Neural progenitor cell (in vitro differentiated cells): ENCODE data around the gene PNLDC1. TPM values are rescaled to one million over a fixed set of nuclear protein-coding genes. Genes with fewer than 3 reads are reported as not detected.

Experiments used
- DNase-seq: peaks from one replicate; pipeline ENCODE4 v3.0.0-alpha.2; 2016; ENCODE audit warnings: low spot score
- H2AFZ ChIP-seq: fragments of 200-600 bp; sonication (generic); replicated peaks from 2 replicates; pipeline ENCODE4 v1.6.1; 2016; ENCODE audit warnings: antibody characterized with exemption
- H3F3A ChIP-seq: fragments of 200-600 bp; sonication (generic); 2 replicates; pipeline ENCODE4 v1.6.1; 2016; ENCODE audit warnings: antibody characterized with exemption, low read depth
- H3K27ac ChIP-seq: fragments of 200-600 bp; sonication (generic); 2 replicates; pipeline ENCODE4 v1.5.1; 2016; ENCODE audit warnings: mild to moderate bottlenecking
- H3K27me3 ChIP-seq: fragments of 200-600 bp; sonication (generic); 2 replicates; pipeline ENCODE4 v1.6.1; 2016; ENCODE audit warnings: mild to moderate bottlenecking, moderate library complexity
- H3K36me3 ChIP-seq: fragments of 200-600 bp; sonication (generic); 2 replicates; pipeline ENCODE4 v1.5.1; 2016
- H3K4me1 ChIP-seq: fragments of 200-600 bp; sonication (generic); 2 replicates; pipeline ENCODE4 v1.6.1; 2016; ENCODE audit warnings: mixed run types
- H3K4me2 ChIP-seq: fragments of 200-600 bp; sonication (generic); 2 replicates; pipeline ENCODE4 v1.6.1; 2016
- H3K4me3 ChIP-seq: fragments of 200-600 bp; sonication (generic); 2 replicates; pipeline ENCODE4 v1.5.1; 2016
- H3K79me2 ChIP-seq: fragments of 200-600 bp; sonication (generic); 2 replicates; pipeline ENCODE4 v1.6.1; 2016; ENCODE audit warnings: low read depth
- H3K9ac ChIP-seq: fragments of 200-600 bp; sonication (generic); 2 replicates; pipeline ENCODE4 v1.6.1; 2016
- H3K9me3 ChIP-seq: fragments of 200-600 bp; sonication (generic); 2 replicates; pipeline ENCODE4 v1.5.1; 2016; ENCODE audit warnings: low read depth
- H4K20me1 ChIP-seq: fragments of 200-600 bp; sonication (generic); 2 replicates; pipeline ENCODE4 v1.6.1; 2016; ENCODE audit warnings: low read depth
- H3K27ac Mint-ChIP-seq: 3 replicates; pipeline ENCODE4 v1.8.0; 2021; ENCODE audit warnings: mixed read lengths
- H3K27me3 Mint-ChIP-seq: 2 replicates; pipeline ENCODE4 v1.8.0; 2022; ENCODE audit warnings: low read depth, mild to moderate bottlenecking, inconsistent platforms, moderate library complexity, mixed read lengths; ENCODE audit not compliant: insufficient read depth
- H3K36me3 Mint-ChIP-seq: 3 replicates; pipeline ENCODE4 v1.8.0; 2021; ENCODE audit warnings: mixed read lengths
- H3K4me1 Mint-ChIP-seq: 3 replicates; pipeline ENCODE4 v1.8.0; 2021; ENCODE audit warnings: mixed read lengths
- H3K4me3 Mint-ChIP-seq: 3 replicates; pipeline ENCODE4 v1.8.0; 2021; ENCODE audit warnings: mild to moderate bottlenecking, moderate library complexity, mixed read lengths
- H3K9me3 Mint-ChIP-seq: 3 replicates; pipeline ENCODE4 v1.8.0; 2020; ENCODE audit warnings: mixed read lengths
- CTCF ChIP-seq: fragments of 200-600 bp; sonication (generic); IDR thresholded peaks from 2 replicates; pipeline ENCODE4 v1.5.1; 2017; ENCODE audit warnings: antibody characterized with exemption, mild to moderate bottlenecking
- EZH2 ChIP-seq: fragments of 200-600 bp; sonication (generic); IDR thresholded peaks from 2 replicates; pipeline ENCODE4 v1.6.1; 2017; ENCODE audit warnings: antibody characterized with exemption, mild to moderate bottlenecking, moderate library complexity
- EZH2phosphoT487 ChIP-seq: fragments of 200-600 bp; sonication (generic); IDR thresholded peaks from 2 replicates; pipeline ENCODE4 v1.6.1; 2017; ENCODE audit warnings: antibody characterized with exemption
- total RNA-seq: library from RNA; depleted of rRNA; stranded (reverse); fragments of >200 nt; gene quantifications from 2 replicates; pipeline ENCODE4 v1.2.3, GENCODE V29; 2015; ENCODE audit warnings: low replicate concordance

The PNLDC1 gene
- total RNA-seq, 1 donor from 2014 or later: not detected

GRCh38 chr6:159788276-159788675 is 11.8 kb upstream of the PNLDC1 start:
- H3K36me3 ChIP-seq: peaks cover 50% of the 10 kb centered on the region
- peaks cover 61% of the 10 kb centered on the region for H4K20me1 ChIP-seq
- H3K4me2 ChIP-seq: peak overlapping the region; percentile 99
- peaks cover 22% of the 10 kb centered on the region for H3F3A ChIP-seq
- no peaks in the 10 kb centered on the region for H3K27me3 ChIP-seq
- TF ChIP-seq CTCF (no peak), EZH2phosphoT487 (no peak), EZH2 (no peak)
- peaks cover 22% of the 10 kb centered on the region for H3K4me1 ChIP-seq
- H3K79me2 ChIP-seq: peaks cover 91% of the 10 kb centered on the region
- Mint-ChIP-seq H3K27ac (no peak overlapping the region), H3K4me3 (peak overlapping the region; percentile 97), H3K4me1 (peaks cover 31% of the 10 kb centered on the region), H3K36me3 (peaks cover 41% of the 10 kb centered on the region), H3K9me3 (no peaks in the 10 kb centered on the region), H3K27me3 (no peaks in the 10 kb centered on the region)
- no peaks in the 10 kb centered on the region for H3K9me3 ChIP-seq
- H2AFZ ChIP-seq: no peak overlapping the region
- peak overlapping the region; percentile 97 for H3K9ac ChIP-seq
- peak; percentile 13 for DNase-seq
- H3K4me3 ChIP-seq: peak overlapping the region; percentile 99
- no peak overlapping the region for H3K27ac ChIP-seq

GRCh38 chr6:159788753-159789376 is 11.2 kb upstream of the PNLDC1 start:
- no peak overlapping the region for H2AFZ ChIP-seq
- Mint-ChIP-seq H3K9me3 (no peaks in the 10 kb centered on the region), H3K27ac (peak overlapping the region; percentile 74), H3K4me3 (peak overlapping the region; percentile 97), H3K4me1 (peaks cover 31% of the 10 kb centered on the region), H3K27me3 (no peaks in the 10 kb centered on the region), H3K36me3 (peaks cover 36% of the 10 kb centered on the region)
- TF ChIP-seq EZH2 (no peak), EZH2phosphoT487 (no peak), CTCF (no peak)
- peaks cover 55% of the 10 kb centered on the region for H4K20me1 ChIP-seq
- H3K4me1 ChIP-seq: peaks cover 22% of the 10 kb centered on the region
- peaks cover 18% of the 10 kb centered on the region for H3F3A ChIP-seq
- H3K27ac ChIP-seq: peak overlapping the region; percentile 76
- no peaks in the 10 kb centered on the region for H3K27me3 ChIP-seq
- H3K4me2 ChIP-seq: peak overlapping the region; percentile 99
- peak overlapping the region; percentile 97 for H3K9ac ChIP-seq
- peaks cover 91% of the 10 kb centered on the region for H3K79me2 ChIP-seq
- DNase-seq: peak; percentile 60
- H3K9me3 ChIP-seq: no peaks in the 10 kb centered on the region
- H3K4me3 ChIP-seq: peak overlapping the region; percentile 99
- peaks cover 52% of the 10 kb centered on the region for H3K36me3 ChIP-seq

- Histone ChIP-seq H3K27ac (peak within 1 kb of the TSS; percentile 76), H3K79me2 (peaks cover 91% of the 10 kb centered on the region), H3K4me3 (peak within 1 kb of the TSS; percentile 99), H3K4me2 (peak within 1 kb of the TSS; percentile 99), H3K9me3 (no peaks in the 10 kb centered on the region), H3F3A (peaks cover 13% of the 10 kb centered on the region), H4K20me1 (peaks cover 50% of the 10 kb centered on the region), H3K9ac (peak within 1 kb of the TSS; percentile 97), H3K27me3 (no peaks in the 10 kb centered on the region), H2AFZ (peak within 1 kb of the TSS; percentile 83), H3K4me1 (peaks cover 22% of the 10 kb centered on the region), H3K36me3 (peaks cover 57% of the 10 kb centered on the region)
- peak; percentile 100 for DNase-seq
- peaks cover 35% of the 10 kb centered on the region for H3K4me1 Mint-ChIP-seq
- no peaks in the 10 kb centered on the region for H3K27me3 Mint-ChIP-seq
- H3K27ac Mint-ChIP-seq: peak within 1 kb of the TSS; percentile 98
- H3K4me3 Mint-ChIP-seq: peak within 1 kb of the TSS; percentile 97
- no peak for TF ChIP-seq CTCF
- TF ChIP-seq EZH2phosphoT487: no peak
- no peak for TF ChIP-seq EZH2
- no peaks in the 10 kb centered on the region for H3K9me3 Mint-ChIP-seq
- peaks cover 38% of the 10 kb centered on the region for H3K36me3 Mint-ChIP-seq
Observed at GRCh38 chr6:159789377-159790148, 10.5 kb upstream of the PNLDC1 start, which contains the start of gene TCP1. Gene TCP1 (minus strand): TSS chr6:159789602. CDS start chr6:159789468, 134 bp downstream.
